Thyroid gland (tissue), 4 donors: ENCODE results near the gene SLC25A3. TPM values are rescaled to one million over a fixed set of nuclear protein-coding genes. Genes with fewer than 3 reads are reported as not detected.

Experiments used
- DNase-seq, 2 donors: peaks; one replicate each; pipeline ENCODE4 v3.0.0-alpha.2; 2019
- H3K27ac ChIP-seq, 3 donors: fragments of 200-600 bp; sonication (generic); 1 replicate in 2 of 3; 2 replicates in 1 of 3; pipeline ENCODE4 v1.5.1; 2016 to 2019; ENCODE audit warnings: mild to moderate bottlenecking in 1 of 3, moderate library complexity in 1 of 3
- H3K27me3 ChIP-seq: fragments of 200-600 bp; sonication (generic); one replicate; pipeline ENCODE4 v1.5.1; 2019
- H3K36me3 ChIP-seq, 2 donors: fragments of 200-600 bp; sonication (generic); one replicate each; pipeline ENCODE4 v1.5.1; 2016 to 2019
- H3K4me1 ChIP-seq, 2 donors: fragments of 200-600 bp; sonication (generic); one replicate each; pipeline ENCODE4 v1.5.1; 2017 to 2019
- H3K4me3 ChIP-seq, 3 donors: fragments of 200-600 bp; sonication (generic); replicated peaks in 1 of 3; 1 replicate in 2 of 3; 2 replicates in 1 of 3; pipeline ENCODE4 v1.5.1; 2016; ENCODE audit warnings: mild to moderate bottlenecking in 1 of 3
- H3K9me3 ChIP-seq: fragments of 200-600 bp; sonication (generic); one replicate; pipeline ENCODE4 v1.5.1; 2017
- POLR2A ChIP-seq, 2 donors: fragments of 450-650 bp; IDR thresholded peaks; one replicate each; pipeline ENCODE4 v1.6.1; 2017; ENCODE audit warnings: antibody characterized with exemption in 2 of 2, mild to moderate bottlenecking in 2 of 2, moderate library complexity in 1 of 2
- WGBS, 2 donors: methylation state at CpG; one replicate each; pipeline ENCODE4 v1.1.5; 2017; 5-methylcytosine and 5-hydroxymethylcytosine counted together
- intact Hi-C: fragments of 100-400 bp; cut with DNase I; formaldehyde crosslinking; loops from one replicate; pipeline ENCODE4 v1.15.1; 2023
- total RNA-seq, 4 donors: library from RNA; depleted of rRNA; stranded (reverse); fragments of >200 nt; gene quantifications; one replicate each; pipeline ENCODE4 v1.2.3, GENCODE V29; 2016
- TF ChIP-seq, protein P1 (sequence below), 6 experiments: fragments of 200-600 bp in 3 of 6; fragments of 450-650 bp in 3 of 6; sonication (generic) in 3 of 6; IDR thresholded peaks; one replicate each; pipeline ENCODE4 v1.5.1; 2016 to 2019; ENCODE audit warnings: antibody characterized with exemption in 6 of 6, mild to moderate bottlenecking in 2 of 6, inconsistent platforms in 1 of 6, moderate library complexity in 1 of 6

Gene SLC25A3
- total RNA-seq, 4 donors from 2014 or later, result 439 to 713 (median 472) TPM

DNA sequence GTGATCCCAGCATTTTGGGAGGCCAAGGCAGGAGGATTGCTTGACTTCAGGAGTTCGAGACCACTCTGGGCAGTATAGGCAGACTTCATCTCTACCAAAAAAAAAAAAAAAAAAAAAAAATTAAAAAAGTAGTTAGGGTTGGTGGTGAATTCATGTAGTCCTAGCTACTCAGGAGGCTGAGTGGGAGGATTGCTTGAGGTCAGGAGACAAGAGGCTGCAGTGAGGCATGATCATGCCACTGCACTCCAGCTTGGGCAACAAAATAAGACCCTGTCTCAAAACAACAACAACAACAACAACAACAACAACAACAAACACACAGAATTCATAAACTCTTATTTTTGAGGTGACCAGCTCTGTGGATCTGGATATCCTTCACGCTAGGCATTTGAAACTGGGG, 17.1 kb downstream of the SLC25A3 start:
- H3K4me3 ChIP-seq, result no peak overlapping the region
- TF ChIP-seq, protein P1, sequence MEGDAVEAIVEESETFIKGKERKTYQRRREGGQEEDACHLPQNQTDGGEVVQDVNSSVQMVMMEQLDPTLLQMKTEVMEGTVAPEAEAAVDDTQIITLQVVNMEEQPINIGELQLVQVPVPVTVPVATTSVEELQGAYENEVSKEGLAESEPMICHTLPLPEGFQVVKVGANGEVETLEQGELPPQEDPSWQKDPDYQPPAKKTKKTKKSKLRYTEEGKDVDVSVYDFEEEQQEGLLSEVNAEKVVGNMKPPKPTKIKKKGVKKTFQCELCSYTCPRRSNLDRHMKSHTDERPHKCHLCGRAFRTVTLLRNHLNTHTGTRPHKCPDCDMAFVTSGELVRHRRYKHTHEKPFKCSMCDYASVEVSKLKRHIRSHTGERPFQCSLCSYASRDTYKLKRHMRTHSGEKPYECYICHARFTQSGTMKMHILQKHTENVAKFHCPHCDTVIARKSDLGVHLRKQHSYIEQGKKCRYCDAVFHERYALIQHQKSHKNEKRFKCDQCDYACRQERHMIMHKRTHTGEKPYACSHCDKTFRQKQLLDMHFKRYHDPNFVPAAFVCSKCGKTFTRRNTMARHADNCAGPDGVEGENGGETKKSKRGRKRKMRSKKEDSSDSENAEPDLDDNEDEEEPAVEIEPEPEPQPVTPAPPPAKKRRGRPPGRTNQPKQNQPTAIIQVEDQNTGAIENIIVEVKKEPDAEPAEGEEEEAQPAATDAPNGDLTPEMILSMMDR (IDR thresholded peaks at IDR 0.05), result no peak
- no peak for TF ChIP-seq POLR2A (IDR thresholded peaks at IDR 0.05)
- H3K27ac ChIP-seq, result no peak overlapping the region
- no peaks in the 10 kb centered on the region for H3K4me1 ChIP-seq
- H3K36me3 ChIP-seq, result no peaks in the 10 kb centered on the region
- no peaks in the 10 kb centered on the region for H3K9me3 ChIP-seq
- intact Hi-C loops, result no loop called here
- WGBS, 2 donors, result 98% methylated on average over 2 of the region's 2 CpGs
- H3K27me3 ChIP-seq, result no peaks in the 10 kb centered on the region
- no peak for DNase-seq

DNA sequence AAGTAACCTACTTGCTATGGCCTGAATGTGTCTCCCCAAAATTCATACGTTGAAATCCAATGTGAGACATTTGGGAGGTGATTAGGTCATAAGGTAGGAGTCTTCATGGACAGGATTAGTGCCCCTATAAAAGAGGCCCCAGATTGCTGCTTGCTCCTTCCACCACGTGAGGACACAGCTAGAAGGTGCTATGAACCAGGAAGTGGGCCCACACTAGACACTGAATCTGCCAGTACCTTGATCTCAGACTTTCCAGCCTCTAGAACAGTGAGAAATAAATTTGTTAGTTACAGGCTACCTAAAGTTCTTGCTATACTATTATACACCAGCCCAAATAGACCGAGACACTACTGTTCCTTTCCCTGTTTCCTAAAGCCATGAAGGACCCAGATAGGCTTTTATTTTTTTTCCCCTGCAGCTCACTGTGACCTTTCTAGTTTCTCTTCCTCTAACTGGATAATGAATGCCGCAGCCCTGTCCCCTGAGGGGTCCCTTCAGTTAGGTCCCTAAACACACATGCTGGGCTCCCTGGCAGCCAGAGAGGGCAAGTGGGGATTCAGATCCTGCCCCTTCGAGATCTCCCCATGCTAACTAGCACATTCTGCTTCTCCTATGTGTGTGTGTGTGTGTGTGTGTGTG, 19.3 kb downstream of the SLC25A3 start:
- Histone ChIP-seq H3K4me3 (no peak overlapping the region), H3K36me3 (no peaks in the 10 kb centered on the region), H3K4me1 (no peaks in the 10 kb centered on the region), H3K27ac (no peak overlapping the region), H3K9me3 (no peaks in the 10 kb centered on the region), H3K27me3 (no peaks in the 10 kb centered on the region)
- intact Hi-C loops, result no loop called here
- 73 to 77% methylated on average over 5 of the region's 5 CpGs for WGBS, 2 donors
- DNase-seq, result no peak
- no peak for TF ChIP-seq POLR2A (IDR thresholded peaks at IDR 0.05)
- TF ChIP-seq, protein P1 (IDR thresholded peaks at IDR 0.05), result no peak

DNA sequence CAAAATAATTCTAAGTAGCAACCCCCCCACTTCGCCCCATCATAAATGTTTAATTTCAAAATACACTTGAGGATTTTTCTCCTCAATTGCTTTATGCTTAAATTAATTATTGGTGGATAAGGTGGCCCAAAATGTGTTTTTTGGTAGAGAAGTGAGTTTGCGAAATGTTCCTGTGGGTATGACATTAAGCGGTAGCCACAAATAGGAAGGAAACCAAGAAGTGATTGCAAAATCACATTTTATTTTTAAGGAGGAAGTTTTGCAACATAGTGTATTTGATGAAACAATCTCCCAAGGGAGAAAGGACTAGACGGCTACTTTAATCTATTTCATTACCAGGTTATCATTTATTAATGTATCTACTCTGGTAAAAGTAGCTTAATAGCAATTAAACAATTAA, 25.5 kb downstream of the SLC25A3 start:
- 76% methylated on average over 4 of the region's 4 CpGs for WGBS, 2 donors
- Histone ChIP-seq H3K4me1 (no peaks in the 10 kb centered on the region), H3K27me3 (no peaks in the 10 kb centered on the region), H3K9me3 (no peaks in the 10 kb centered on the region), H3K27ac (no peak overlapping the region), H3K36me3 (no peaks in the 10 kb centered on the region), H3K4me3 (no peak overlapping the region)
- DNase-seq, result no peak
- TF ChIP-seq, protein P1 (IDR thresholded peaks at IDR 0.05), result no peak
- no peak for TF ChIP-seq POLR2A (IDR thresholded peaks at IDR 0.05)
- intact Hi-C loops, result no loop called here

DNA sequence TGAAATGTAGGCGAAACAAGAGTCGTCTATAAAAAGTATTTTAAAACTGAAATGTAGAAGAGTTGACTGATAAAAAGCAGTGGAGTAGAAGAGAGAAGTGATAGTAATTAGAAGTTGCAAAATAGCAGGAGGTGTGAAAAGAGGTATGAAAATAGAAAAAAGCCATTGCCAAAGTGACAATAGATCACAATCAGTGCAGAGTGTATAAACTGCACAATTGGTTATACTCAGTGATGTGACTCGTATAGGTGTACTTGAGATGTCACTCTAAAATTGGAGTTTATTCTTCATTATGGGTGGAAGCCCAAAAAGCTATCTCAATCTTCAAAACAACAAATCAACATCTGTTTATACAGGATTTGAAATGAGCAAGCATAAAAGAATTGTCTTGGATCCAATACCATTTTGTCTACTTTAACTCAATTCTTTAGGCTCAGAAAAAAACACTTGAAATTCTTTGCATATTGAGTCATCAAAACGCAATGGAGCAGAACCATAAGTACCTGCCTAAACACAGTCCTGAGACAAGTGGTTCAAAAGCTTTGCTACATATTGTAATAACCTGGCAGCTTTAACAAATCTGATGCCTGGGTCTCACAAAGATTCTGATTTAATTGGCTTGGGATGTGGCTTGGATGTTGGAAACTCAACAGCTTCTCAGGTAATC, 42.3 kb downstream of the SLC25A3 start:
- H3K36me3 ChIP-seq, result no peaks in the 10 kb centered on the region
- peaks cover 0 to 8% of the 10 kb centered on the region in 2 donors for H3K4me1 ChIP-seq
- H3K27ac ChIP-seq, result peak overlapping the region in 2 of 3 donors; percentile 32 to 50
- TF ChIP-seq, protein P1 (IDR thresholded peaks at IDR 0.05), result no peak
- TF ChIP-seq POLR2A (IDR thresholded peaks at IDR 0.05), result no peak
- 65 to 71% methylated on average over 4 of the region's 4 CpGs for WGBS, 2 donors
- intact Hi-C loops, result no loop called here
- H3K27me3 ChIP-seq, result no peaks in the 10 kb centered on the region
- H3K9me3 ChIP-seq, result no peaks in the 10 kb centered on the region
- no peak overlapping the region for H3K4me3 ChIP-seq
- no peak for DNase-seq

DNA sequence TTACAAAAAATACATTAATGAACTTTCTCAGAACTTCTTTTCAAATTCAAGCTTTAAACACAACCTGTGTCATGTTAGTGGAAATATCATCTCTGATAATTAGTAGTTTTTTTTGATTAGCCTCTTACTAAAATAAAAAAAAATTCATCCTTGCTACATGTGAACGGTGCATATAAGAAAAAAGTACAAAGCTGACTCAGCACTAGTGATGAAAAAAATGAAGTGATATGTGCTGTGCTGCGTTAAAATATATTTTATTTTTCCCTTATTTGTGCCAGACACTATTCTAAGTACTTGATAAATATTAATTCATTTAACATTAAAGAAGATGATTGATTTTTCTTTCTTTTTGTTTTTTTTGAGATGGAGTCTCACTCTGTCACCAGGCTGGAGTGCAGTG, 43.6 kb downstream of the SLC25A3 start:
- DNase-seq, result no peak
- Histone ChIP-seq H3K4me1 (peaks cover 0 to 8% of the 10 kb centered on the region in 2 donors), H3K27me3 (no peaks in the 10 kb centered on the region), H3K27ac (no peak overlapping the region), H3K4me3 (no peak overlapping the region), H3K9me3 (no peaks in the 10 kb centered on the region), H3K36me3 (no peaks in the 10 kb centered on the region)
- no peak for TF ChIP-seq POLR2A (IDR thresholded peaks at IDR 0.05)
- TF ChIP-seq, protein P1 (IDR thresholded peaks at IDR 0.05), result no peak
- intact Hi-C loops, result no loop called here
- WGBS, 2 donors, result 85 to 88% methylated on average over 2 of the region's 2 CpGs
